ENCODE measurements around the gene ELN. TPM values are rescaled to one million over a fixed set of nuclear protein-coding genes. Genes with fewer than 3 reads are reported as not detected.

The ELN gene
- total and polyA plus RNA-seq, 2 donors (not counting 1 experiment from before 2014, with no cell fraction given), result not detected

- H3K79me2 ChIP-seq (ENCODE audit: control insufficient read depth, insufficient read depth, low read length), result no peaks in the 10 kb centered on the region
- Mint-ChIP-seq H3K4me1 (peaks cover 6% of the 10 kb centered on the region), H3K9me3 (ENCODE audit: insufficient read depth) (no peaks in the 10 kb centered on the region), H3K27ac (no peak overlapping the region), H3K27me3 (peaks cover 5% of the 10 kb centered on the region), H3K4me3 (no peak overlapping the region)
- DNase-seq (no peak), ATAC-seq (ENCODE audit: low read depth) (no peak)
- WGBS (ENCODE audit: insufficient coverage), result 8% methylated on average over 14 of the region's 16 CpGs
- ChIA-PET CTCF (no interaction called here), POLR2A (no interaction called here)
- H3K9ac ChIP-seq (ENCODE audit: low read length), result no peak overlapping the region
- H2AFZ ChIP-seq (ENCODE audit: insufficient read depth, low read depth, low read length, poor library complexity, severe bottlenecking), result peak overlapping the region; percentile 27
- H4K20me1 ChIP-seq (ENCODE audit: control insufficient read depth, insufficient read depth, low read length, poor library complexity, severe bottlenecking), result no peaks in the 10 kb centered on the region
- no peaks in the 10 kb centered on the region for H3K36me3 ChIP-seq (replicated peaks in 1 of 2; ENCODE audit: control extremely low read depth in 1 of 2, control insufficient read depth in 1 of 2, extremely low read depth in 1 of 2, insufficient read depth in 2 of 2, low read length in 1 of 2)
- TF ChIP-seq EZH2 (IDR thresholded peaks at IDR 0.05; ENCODE audit: borderline replicate concordance, insufficient read depth, low read depth, low read length, poor library complexity, severe bottlenecking) (no peak), CTCF (IDR thresholded peaks at IDR 0.05) (no peak)
- no peaks in the 10 kb centered on the region for H3K9me3 ChIP-seq (ENCODE audit: control extremely low read depth in 1 of 3, control insufficient read depth in 2 of 3, insufficient read depth in 1 of 3, low read length in 2 of 3)
- intact Hi-C loops (cut with micrococcal nuclease), result no loop called here
- no peak overlapping the region for H3K4me3 ChIP-seq (ENCODE audit: control extremely low read depth in 1 of 5, extremely low read depth in 1 of 5, insufficient read depth in 1 of 5, low read depth in 2 of 5, low read length in 4 of 5)
- H3K27me3 ChIP-seq (replicated peaks in 1 of 4; ENCODE audit: control extremely low read depth in 1 of 4, control insufficient read depth in 3 of 4, insufficient read depth in 4 of 4, low read length in 3 of 4), result no peaks in the 10 kb centered on the region
- no peak overlapping the region for H3K27ac ChIP-seq (ENCODE audit: low read length in 2 of 2)
- H3K4me2 ChIP-seq (replicated peaks; ENCODE audit: low read depth, low read length, poor library complexity, severe bottlenecking), result peak overlapping the region; percentile 37
- H3K4me1 ChIP-seq (ENCODE audit: control insufficient read depth in 2 of 2, insufficient read depth in 2 of 2, low read length in 2 of 2), result no peaks in the 10 kb centered on the region
Observed at GRCh38 chr7:74002474-74003017, 25.4 kb upstream of the ELN start.

GRCh38 chr7:74003621-74004020, 24.4 kb upstream of the ELN start:
- intact Hi-C loops (cut with micrococcal nuclease), result no loop called here
- POLR2A ChIA-PET, result no interaction called here
- no peaks in the 10 kb centered on the region for H3K27me3 Mint-ChIP-seq
- Histone ChIP-seq H3K79me2 (ENCODE audit: control insufficient read depth, insufficient read depth, low read length) (no peaks in the 10 kb centered on the region), H3K9me3 (ENCODE audit: control extremely low read depth in 1 of 3, control insufficient read depth in 2 of 3, insufficient read depth in 1 of 3, low read length in 2 of 3) (no peaks in the 10 kb centered on the region), H4K20me1 (ENCODE audit: control insufficient read depth, insufficient read depth, low read length, poor library complexity, severe bottlenecking) (no peaks in the 10 kb centered on the region), H3K4me2 (replicated peaks; ENCODE audit: low read depth, low read length, poor library complexity, severe bottlenecking) (no peak overlapping the region), H3K36me3 (replicated peaks in 1 of 2; ENCODE audit: control extremely low read depth in 1 of 2, control insufficient read depth in 1 of 2, extremely low read depth in 1 of 2, insufficient read depth in 2 of 2, low read length in 1 of 2) (no peaks in the 10 kb centered on the region), H3K4me1 (ENCODE audit: control insufficient read depth in 2 of 2, insufficient read depth in 2 of 2, low read length in 2 of 2) (no peaks in the 10 kb centered on the region), H3K4me3 (ENCODE audit: control extremely low read depth in 1 of 5, extremely low read depth in 1 of 5, insufficient read depth in 1 of 5, low read depth in 2 of 5, low read length in 4 of 5) (no peak overlapping the region), H3K27ac (ENCODE audit: low read length in 2 of 2) (no peak overlapping the region), H3K27me3 (replicated peaks in 1 of 4; ENCODE audit: control extremely low read depth in 1 of 4, control insufficient read depth in 3 of 4, insufficient read depth in 4 of 4, low read length in 3 of 4) (no peaks in the 10 kb centered on the region), H3K9ac (ENCODE audit: low read length) (no peak overlapping the region), H2AFZ (ENCODE audit: insufficient read depth, low read depth, low read length, poor library complexity, severe bottlenecking) (no peak overlapping the region)
- TF ChIP-seq CTCF (IDR thresholded peaks at IDR 0.05) (no peak), EZH2 (IDR thresholded peaks at IDR 0.05; ENCODE audit: borderline replicate concordance, insufficient read depth, low read depth, low read length, poor library complexity, severe bottlenecking) (no peak)
- H3K4me1 Mint-ChIP-seq, result peaks cover 6% of the 10 kb centered on the region
- no peak for ATAC-seq (ENCODE audit: low read depth)
- no peak overlapping the region for H3K27ac Mint-ChIP-seq
- no peak overlapping the region for H3K4me3 Mint-ChIP-seq
- 94% methylated on average over 8 of the region's 8 CpGs for WGBS (ENCODE audit: insufficient coverage)
- DNase-seq, result no peak
- no peaks in the 10 kb centered on the region for H3K9me3 Mint-ChIP-seq (ENCODE audit: insufficient read depth)
- CTCF ChIA-PET, result no interaction called here
